Keratinocyte (primary cell): ENCODE results near the gene CADM2. TPM values are rescaled to one million over a fixed set of nuclear protein-coding genes. Genes with fewer than 3 reads are reported as not detected.

Experiments
- DNase-seq: peaks from one replicate; pipeline ENCODE4 v3.0.0-alpha.2; 2011; ENCODE audit warnings: low read depth, missing footprints, low spot score
- FAIRE-seq: peaks from 2 replicates; lab custom pipeline; 2011; peaks lifted over from hg19 to GRCh38; lab: Jason Lieb, UNC
- H2AFZ ChIP-seq: 2 replicates; pipeline ENCODE4 v1.6.0; 2012; ENCODE audit warnings: low read length, control low read depth, inconsistent platforms; ENCODE audit not compliant: control insufficient read depth
- H3K27ac ChIP-seq: 2 replicates; pipeline ENCODE4 v1.5.1; 2011; ENCODE audit warnings: low read length; ENCODE audit not compliant: control insufficient read depth, insufficient read depth
- H3K27me3 ChIP-seq: 3 replicates; pipeline ENCODE4 v1.6.0; 2011; ENCODE audit warnings: low read length; ENCODE audit not compliant: control insufficient read depth, insufficient read depth; ENCODE audit errors: extremely low read depth
- H3K36me3 ChIP-seq, 2 experiments: 2 replicates in 1 of 2; 3 replicates in 1 of 2; pipeline ENCODE4 v1.5.1; 2011; ENCODE audit warnings: low read length in 2 of 2, mild to moderate bottlenecking in 1 of 2; ENCODE audit not compliant: control insufficient read depth in 2 of 2, insufficient read depth in 2 of 2; ENCODE audit errors: extremely low read depth in 1 of 2
- H3K4me1 ChIP-seq: 3 replicates; pipeline ENCODE4 v1.5.1; 2011; ENCODE audit warnings: low read length; ENCODE audit not compliant: control insufficient read depth, insufficient read depth; ENCODE audit errors: extremely low read depth
- H3K4me2 ChIP-seq: 3 replicates; pipeline ENCODE4 v1.6.0; 2011; ENCODE audit warnings: low read depth, low read length; ENCODE audit not compliant: control insufficient read depth, insufficient read depth; ENCODE audit errors: extremely low read depth
- H3K4me3 ChIP-seq, 3 experiments: fragments of 200-600 bp in 1 of 3; sonication (generic) in 1 of 3; 2 replicates in 2 of 3; 3 replicates in 1 of 3; pipeline ENCODE4 v1.5.1; 2011 to 2016; ENCODE audit warnings: low read length in 3 of 3, mild to moderate bottlenecking in 3 of 3, control low read depth in 2 of 3, inconsistent platforms in 1 of 3, low read depth in 1 of 3, mixed read lengths in 1 of 3, mixed run types in 1 of 3, moderate library complexity in 1 of 3; ENCODE audit not compliant: control insufficient read depth in 2 of 3, insufficient read depth in 2 of 3; ENCODE audit errors: extremely low read depth in 1 of 3
- H3K79me2 ChIP-seq: 2 replicates; pipeline ENCODE4 v1.6.0; 2012; ENCODE audit warnings: low read length; ENCODE audit not compliant: control insufficient read depth, insufficient read depth
- H3K9ac ChIP-seq: 3 replicates; pipeline ENCODE4 v1.6.0; 2011; ENCODE audit warnings: low read length; ENCODE audit not compliant: control insufficient read depth, insufficient read depth; ENCODE audit errors: extremely low read depth
- H3K9me1 ChIP-seq: 3 replicates; pipeline ENCODE4 v1.6.0; 2011; ENCODE audit warnings: low read length; ENCODE audit not compliant: control insufficient read depth, insufficient read depth; ENCODE audit errors: extremely low read depth
- H3K9me3 ChIP-seq: 2 replicates; pipeline ENCODE4 v1.5.1; 2012; ENCODE audit warnings: low read depth, low read length; ENCODE audit not compliant: control insufficient read depth
- H4K20me1 ChIP-seq: 3 replicates; pipeline ENCODE4 v1.6.0; 2011; ENCODE audit warnings: low read length; ENCODE audit not compliant: control insufficient read depth, insufficient read depth; ENCODE audit errors: extremely low read depth
- CTCF ChIP-seq, 3 experiments: IDR thresholded peaks in 1 of 3; conservative IDR thresholded peaks in 1 of 3; optimal IDR thresholded peaks in 1 of 3; 2 replicates in 2 of 3; 3 replicates in 1 of 3; pipeline versions ENCODE3 to v1.5.1; 2011; ENCODE audit warnings: low read length in 3 of 3, mild to moderate bottlenecking in 3 of 3, moderate library complexity in 2 of 3, control low read depth in 1 of 3, inconsistent platforms in 1 of 3; ENCODE audit not compliant: insufficient read depth in 2 of 3; ENCODE audit errors: extremely low read depth in 1 of 3
- EZH2 ChIP-seq: IDR thresholded peaks from one replicate; pipeline ENCODE4 v1.6.1; 2012; ENCODE audit warnings: inconsistent platforms, mild to moderate bottlenecking, low read length, moderate library complexity
- dilution Hi-C: fragments of 300-500 bp; cut with MboI; formaldehyde crosslinking; loops from one replicate; pipeline ENCODE4 v1.7.0; 2020; ENCODE audit warnings: low sequenced_read_pairs; ENCODE audit not compliant: extremely low pct_ligation_motif_present
- polyA plus RNA-seq, 5 experiments: library from polyadenylated mRNA; depleted of rRNA in 3 of 5; stranded (reverse) in 3 of 5; stranded (forward) in 1 of 5; unstranded in 1 of 5; fragments of >200 nt; gene quantifications; 1 replicate in 1 of 5; 2 replicates in 3 of 5; 3 replicates in 1 of 5; pipeline versions ENCODE4 v1.2.1 to v1.2.3, GENCODE V29; 2011 to 2012; ENCODE audit warnings: missing spikeins in 2 of 5, low read depth in 1 of 5, low replicate concordance in 1 of 5

CADM2 gene
- polyA plus RNA-seq, 1 donor (not counting 4 experiments of a cell fraction or from before 2014, with no cell fraction given): not detected

- Histone ChIP-seq H3K27me3 (no peaks in the 10 kb centered on the region), H3K9me1 (no peaks in the 10 kb centered on the region), H3K36me3 (no peaks in the 10 kb centered on the region), H2AFZ (no peak overlapping the region), H3K4me3 (no peak overlapping the region), H3K27ac (no peak overlapping the region), H3K79me2 (no peaks in the 10 kb centered on the region), H3K9me3 (no peaks in the 10 kb centered on the region), H3K4me1 (no peaks in the 10 kb centered on the region), H3K9ac (no peak overlapping the region), H3K4me2 (no peak overlapping the region), H4K20me1 (no peaks in the 10 kb centered on the region)
- TF ChIP-seq EZH2: no peak
- no peak for TF ChIP-seq CTCF (optimal IDR thresholded peaks at IDR 0.05 in 1 of 3, IDR thresholded peaks at IDR 0.05 in 1 of 3, conservative IDR thresholded peaks at IDR 0.05 in 1 of 3; ENCODE audit: extremely low read depth in 1 of 3, insufficient read depth in 2 of 3, low read length in 3 of 3)
- FAIRE-seq (no peak), DNase-seq (no peak)
- dilution Hi-C loops: no loop called here
These were observed 218.0 kb downstream of the CADM2 start for GRCh38 chr3:85176799-85177198.

GRCh38 chr3:85182975-85183752 lies 224.4 kb downstream of the CADM2 start:
- TF ChIP-seq EZH2 (no peak), CTCF (optimal IDR thresholded peaks at IDR 0.05 in 1 of 3, IDR thresholded peaks at IDR 0.05 in 1 of 3, conservative IDR thresholded peaks at IDR 0.05 in 1 of 3; ENCODE audit: extremely low read depth in 1 of 3, insufficient read depth in 2 of 3, low read length in 3 of 3) (no peak)
- dilution Hi-C loops: no loop called here
- DNase-seq: no peak
- Histone ChIP-seq H3K9me1 (no peaks in the 10 kb centered on the region), H4K20me1 (no peaks in the 10 kb centered on the region), H3K4me3 (no peak overlapping the region), H3K36me3 (no peaks in the 10 kb centered on the region), H3K4me1 (no peaks in the 10 kb centered on the region), H3K27ac (no peak overlapping the region), H3K4me2 (no peak overlapping the region), H3K27me3 (no peaks in the 10 kb centered on the region), H2AFZ (no peak overlapping the region), H3K9ac (no peak overlapping the region), H3K9me3 (no peaks in the 10 kb centered on the region), H3K79me2 (no peaks in the 10 kb centered on the region)
- no peak for FAIRE-seq
